H9 (cell line): ENCODE results near the gene CDH4. TPM values are rescaled to one million over a fixed set of nuclear protein-coding genes. Genes with fewer than 3 reads are reported as not detected.

Source experiments
- DNase-seq: peaks from one replicate; pipeline ENCODE4 v3.0.0-alpha.2; 2017
- H2AFZ ChIP-seq: one replicate; pipeline ENCODE4 v1.6.1; 2013; ENCODE audit warnings: mild to moderate bottlenecking, low read length, control low read depth, moderate library complexity
- H2AK5ac ChIP-seq: 2 replicates; pipeline ENCODE4 v1.6.1; 2013; ENCODE audit warnings: low read length, control low read depth, mixed read lengths; ENCODE audit not compliant: insufficient read length
- H2BK120ac ChIP-seq: one replicate; pipeline ENCODE4 v1.6.1; 2013; ENCODE audit warnings: low read depth, mild to moderate bottlenecking, low read length, control low read depth, inconsistent platforms; ENCODE audit not compliant: poor library complexity, severe bottlenecking
- H2BK12ac ChIP-seq: 2 replicates; pipeline ENCODE4 v1.6.1; 2013; ENCODE audit warnings: low read length, control low read depth, mixed read lengths, low read depth; ENCODE audit not compliant: insufficient read length
- H2BK15ac ChIP-seq: 2 replicates; pipeline ENCODE4 v1.6.1; 2013; ENCODE audit warnings: low read depth, low read length, control low read depth
- H2BK20ac ChIP-seq: one replicate; pipeline ENCODE4 v1.6.1; 2013; ENCODE audit warnings: low read depth, mild to moderate bottlenecking, low read length, control low read depth, inconsistent platforms; ENCODE audit not compliant: poor library complexity, severe bottlenecking
- H2BK5ac ChIP-seq: 2 replicates; pipeline ENCODE4 v1.6.1; 2013; ENCODE audit warnings: low read length, control low read depth, mixed read lengths; ENCODE audit not compliant: insufficient read length
- H3K14ac ChIP-seq: 2 replicates; pipeline ENCODE4 v1.6.1; 2013; ENCODE audit warnings: low read length, control low read depth; ENCODE audit not compliant: insufficient read depth
- H3K18ac ChIP-seq: 2 replicates; pipeline ENCODE4 v1.6.1; 2013; ENCODE audit warnings: low read depth, mild to moderate bottlenecking, mixed read lengths, low read length, control low read depth; ENCODE audit not compliant: insufficient read length
- H3K23ac ChIP-seq: 2 replicates; pipeline ENCODE4 v1.6.1; 2013; ENCODE audit warnings: low read length, control low read depth, mixed read lengths, low read depth; ENCODE audit not compliant: insufficient read length
- H3K23me2 ChIP-seq: 2 replicates; pipeline ENCODE4 v1.6.1; 2013; ENCODE audit warnings: low read depth, mild to moderate bottlenecking, mixed read lengths, low read length, control low read depth; ENCODE audit not compliant: insufficient read length, poor library complexity, severe bottlenecking
- H3K27ac ChIP-seq: 2 replicates; pipeline ENCODE4 v1.5.1; 2013; ENCODE audit warnings: low read length, control low read depth, mixed read lengths, low read depth; ENCODE audit not compliant: insufficient read length
- H3K27me3 ChIP-seq: 2 replicates; pipeline ENCODE4 v1.6.1; 2013; ENCODE audit warnings: low read length, control low read depth, inconsistent platforms; ENCODE audit not compliant: insufficient read depth
- H3K4ac ChIP-seq: 2 replicates; pipeline ENCODE4 v1.6.1; 2013; ENCODE audit warnings: low read depth, mild to moderate bottlenecking, control low read depth, inconsistent platforms, low read length, moderate library complexity
- H3K4me1 ChIP-seq: 2 replicates; pipeline ENCODE4 v1.6.1; 2013; ENCODE audit warnings: low read length, control low read depth, inconsistent platforms; ENCODE audit not compliant: insufficient read depth
- H3K4me2 ChIP-seq: 2 replicates; pipeline ENCODE4 v1.6.1; 2013; ENCODE audit warnings: low read length, control low read depth, mixed read lengths; ENCODE audit not compliant: insufficient read length, insufficient read depth
- H3K56ac ChIP-seq: 2 replicates; pipeline ENCODE4 v1.6.1; 2013; ENCODE audit warnings: low read depth, mild to moderate bottlenecking, mixed read lengths, low read length, control low read depth; ENCODE audit not compliant: insufficient read length
- H3K79me1 ChIP-seq: 2 replicates; pipeline ENCODE4 v1.6.1; 2013; ENCODE audit warnings: low read depth, mild to moderate bottlenecking, moderate library complexity, low read length, control low read depth, inconsistent platforms; ENCODE audit not compliant: insufficient read depth, poor library complexity, severe bottlenecking
- H3K79me2 ChIP-seq: 2 replicates; pipeline ENCODE4 v1.6.1; 2013; ENCODE audit warnings: low read length, control low read depth, inconsistent platforms; ENCODE audit not compliant: insufficient read depth
- H3K9ac ChIP-seq: 2 replicates; pipeline ENCODE4 v1.6.1; 2013; ENCODE audit warnings: low read length, control low read depth, mixed read lengths; ENCODE audit not compliant: insufficient read length; ENCODE audit errors: extremely low read depth
- H3K9me3 ChIP-seq: one replicate; pipeline ENCODE4 v1.6.1; 2013; ENCODE audit warnings: low read depth, low read length, inconsistent platforms; ENCODE audit not compliant: control insufficient read depth
- H3T11ph ChIP-seq: one replicate; pipeline ENCODE4 v1.6.1; 2013; ENCODE audit warnings: mild to moderate bottlenecking, low read length, control low read depth, inconsistent platforms
- H4K20me1 ChIP-seq: one replicate; pipeline ENCODE4 v1.6.1; 2013; ENCODE audit not compliant: control insufficient read depth, insufficient read length, insufficient read depth
- H4K5ac ChIP-seq: 2 replicates; pipeline ENCODE4 v1.6.1; 2013; ENCODE audit warnings: low read depth, mild to moderate bottlenecking, mixed read lengths, low read length, control low read depth; ENCODE audit not compliant: insufficient read length
- H4K8ac ChIP-seq: replicated peaks from 2 replicates; pipeline ENCODE4 v1.6.1; 2013; ENCODE audit warnings: low read length, control low read depth, mixed read lengths, low read depth; ENCODE audit not compliant: insufficient read length
- H4K91ac ChIP-seq: 2 replicates; pipeline ENCODE4 v1.6.1; 2013; ENCODE audit warnings: low read depth, mild to moderate bottlenecking, moderate library complexity, mixed read lengths, low read length, control low read depth; ENCODE audit not compliant: insufficient read length
- H3K27ac Mint-ChIP-seq, 3 experiments: 2 replicates in 2 of 3; 3 replicates in 1 of 3; pipeline ENCODE4 v1.8.0; 2020 to 2021; ENCODE audit warnings: mixed read lengths in 3 of 3, mild to moderate bottlenecking in 1 of 3, moderate library complexity in 1 of 3
- H3K27me3 Mint-ChIP-seq: 2 replicates; pipeline ENCODE4 v1.8.0; 2021; ENCODE audit warnings: low read depth, mild to moderate bottlenecking, moderate library complexity, mixed read lengths
- H3K36me3 Mint-ChIP-seq, 3 experiments: 2 replicates in 2 of 3; 3 replicates in 1 of 3; pipeline ENCODE4 v1.8.0; 2020 to 2021; ENCODE audit warnings: low read depth in 3 of 3, mixed read lengths in 3 of 3; ENCODE audit not compliant: insufficient read depth in 1 of 3
- H3K4me1 Mint-ChIP-seq, 2 experiments: 2 replicates each; pipeline ENCODE4 v1.8.0; 2020; ENCODE audit warnings: mixed read lengths in 2 of 2
- H3K4me3 Mint-ChIP-seq, 2 experiments: 2 replicates in 1 of 2; 3 replicates in 1 of 2; pipeline ENCODE4 v1.8.0; 2020 to 2021; ENCODE audit warnings: mild to moderate bottlenecking in 2 of 2, mixed read lengths in 2 of 2, moderate library complexity in 1 of 2
- H3K9me3 Mint-ChIP-seq, 2 experiments: 2 replicates in 1 of 2; 3 replicates in 1 of 2; pipeline ENCODE4 v1.8.0; 2020; ENCODE audit warnings: mild to moderate bottlenecking in 2 of 2, mixed read lengths in 2 of 2, moderate library complexity in 1 of 2
- WGBS: extraction: QIAGEN DNeasy Blood & Tissue Kit; methylation state at CpG from one replicate; pipeline ENCODE4 v1.1.7; 2013; ENCODE audit warnings: missing lambda C conversion rate, low lambda C conversion rate, mixed read lengths; ENCODE audit not compliant: insufficient read length; ENCODE audit errors: extremely low coverage; 5-methylcytosine and 5-hydroxymethylcytosine counted together
- total RNA-seq: library from RNA; stranded (reverse); gene quantifications from 2 replicates; pipeline ENCODE4 v1.2.1, GENCODE V29; 2021
- TF ChIP-seq, protein P1 (sequence below): fragments of 200-600 bp; sonication (generic); conservative IDR thresholded peaks from 3 replicates; pipeline ENCODE4 v1.8.0; 2021; ENCODE audit warnings: antibody characterized with exemption, mild to moderate bottlenecking

Gene CDH4
- total RNA-seq, 1 experiment from 2014 or later, result 3.0 TPM

- Histone ChIP-seq H4K91ac (no peak overlapping the region), H3K14ac (no peak overlapping the region), H4K5ac (no peak overlapping the region), H2BK5ac (no peak overlapping the region), H4K20me1 (no peaks in the 10 kb centered on the region), H3K27me3 (no peaks in the 10 kb centered on the region), H2AK5ac (no peak overlapping the region), H3K9me3 (no peaks in the 10 kb centered on the region), H2BK15ac (no peak overlapping the region), H2BK120ac (no peak overlapping the region), H3K79me1 (no peaks in the 10 kb centered on the region), H2BK12ac (no peak overlapping the region), H3K18ac (no peak overlapping the region), H3K4me1 (no peaks in the 10 kb centered on the region), H3K23ac (no peak overlapping the region), H3K23me2 (no peaks in the 10 kb centered on the region), H2BK20ac (no peak overlapping the region), H3K27ac (no peak overlapping the region), H3K79me2 (no peaks in the 10 kb centered on the region), H3T11ph (no peak overlapping the region), H2AFZ (no peak overlapping the region), H3K4ac (no peak overlapping the region), H4K8ac (no peak overlapping the region), H3K9ac (no peak overlapping the region), H3K4me2 (no peak overlapping the region), H3K56ac (no peak overlapping the region)
- peaks cover 0 to 3% (median 0%) of the 10 kb centered on the region in 3 experiments; a peak in 3 of 7 replicates for H3K36me3 Mint-ChIP-seq
- TF ChIP-seq, protein P1, sequence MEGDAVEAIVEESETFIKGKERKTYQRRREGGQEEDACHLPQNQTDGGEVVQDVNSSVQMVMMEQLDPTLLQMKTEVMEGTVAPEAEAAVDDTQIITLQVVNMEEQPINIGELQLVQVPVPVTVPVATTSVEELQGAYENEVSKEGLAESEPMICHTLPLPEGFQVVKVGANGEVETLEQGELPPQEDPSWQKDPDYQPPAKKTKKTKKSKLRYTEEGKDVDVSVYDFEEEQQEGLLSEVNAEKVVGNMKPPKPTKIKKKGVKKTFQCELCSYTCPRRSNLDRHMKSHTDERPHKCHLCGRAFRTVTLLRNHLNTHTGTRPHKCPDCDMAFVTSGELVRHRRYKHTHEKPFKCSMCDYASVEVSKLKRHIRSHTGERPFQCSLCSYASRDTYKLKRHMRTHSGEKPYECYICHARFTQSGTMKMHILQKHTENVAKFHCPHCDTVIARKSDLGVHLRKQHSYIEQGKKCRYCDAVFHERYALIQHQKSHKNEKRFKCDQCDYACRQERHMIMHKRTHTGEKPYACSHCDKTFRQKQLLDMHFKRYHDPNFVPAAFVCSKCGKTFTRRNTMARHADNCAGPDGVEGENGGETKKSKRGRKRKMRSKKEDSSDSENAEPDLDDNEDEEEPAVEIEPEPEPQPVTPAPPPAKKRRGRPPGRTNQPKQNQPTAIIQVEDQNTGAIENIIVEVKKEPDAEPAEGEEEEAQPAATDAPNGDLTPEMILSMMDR, result no peak
- no peaks in the 10 kb centered on the region; a peak in 1 of 5 replicates for H3K9me3 Mint-ChIP-seq
- DNase-seq, result no peak
- no peak overlapping the region; a peak in 1 of 5 replicates for H3K4me3 Mint-ChIP-seq
- H3K27me3 Mint-ChIP-seq, result no peaks in the 10 kb centered on the region; the same call in 1 of the 2 replicates
- peaks cover 5 to 38% of the 10 kb centered on the region in 2 experiments; a peak in 3 of 4 replicates for H3K4me1 Mint-ChIP-seq
- WGBS, result no CpG with 5 or more reads among the region's 9 CpGs
- peak overlapping the region in 2 of 3 experiments; percentile 19 to 52; a peak in 1 of 7 replicates for H3K27ac Mint-ChIP-seq
Measured at GRCh38 chr20:61963149-61963548, 711.1 kb downstream of the CDH4 start.
